ENCODE measurements around the gene C17orf58. TPM values are rescaled to one million over a fixed set of nuclear protein-coding genes. Genes with fewer than 3 reads are reported as not detected.

Gene C17orf58
- total and polyA plus RNA-seq, 9 of the 15 experiments (the other 6 are each of a cell fraction or from before 2014, with no cell fraction given): 8.6 to 37.4 (median 27.6) TPM

- TF ChIP-seq ZBTB40 (IDR thresholded peaks at IDR 0.05) (0 out of 2 replicates have a peak, but pooled peaks have one; percentile 16), ZBTB40 (CRISPR knock-in tag; IDR thresholded peaks at IDR 0.05) (no peak), HBP1 (CRISPR knock-in tag; IDR thresholded peaks at IDR 0.05) (0 out of 2 replicates have a peak, but pooled peaks have one; percentile 27), TRIM24 (IDR thresholded peaks at IDR 0.05) (peak in 1 of 2 experiments; percentile 44; a peak in 1 of 4 replicates), SOX6 (IDR thresholded peaks at IDR 0.05) (0 out of 2 replicates have a peak, but pooled peaks have one; percentile 33), PHTF2 (CRISPR knock-in tag; IDR thresholded peaks at IDR 0.05) (no peak), DDX20 (tag; IDR thresholded peaks at IDR 0.05; ENCODE audit: low read depth) (no peak), PURB (CRISPR knock-in tag; IDR thresholded peaks at IDR 0.05; ENCODE audit: low read depth) (no peak), TCFL5 (CRISPR knock-in tag; conservative IDR thresholded peaks at IDR 0.05) (no peak), SMARCA5 (IDR thresholded peaks at IDR 0.05) (peak; percentile 80), HDAC8 (tag; IDR thresholded peaks at IDR 0.05) (no peak), FOXP1 (CRISPR knock-in tag; IDR thresholded peaks at IDR 0.05) (peak; percentile 80; the same call in 1 of the 2 replicates), CTCFL (IDR thresholded peaks at IDR 0.05; ENCODE audit: borderline replicate concordance, insufficient read depth, low read depth, low read length, poor library complexity, severe bottlenecking) (peak; percentile 18)
Observed at GRCh38 chr17:68011199-68011665, 15.0 kb upstream of the C17orf58 start (continued).
